Stimulated activated CD8-positive, alpha-beta memory T cell treated with anti-CD3 and anti-CD28 coated beads, Interleukin-4, amount 100 ng/mL, for 4 hours (primary cell): ENCODE results near the gene VIT.
"Not testable (repeated sequence)": the region's sequence is repeated elsewhere in the genome, so short reads cannot be mapped to it uniquely, and the experiment has no call there.

Experiments
- DNase-seq, 2 donors: peaks; one replicate each; pipeline ENCODE4 v3.0.0-alpha.2; 2020; ENCODE audit warnings: low read depth in 2 of 2, low spot score in 1 of 2

VIT gene

DNA sequence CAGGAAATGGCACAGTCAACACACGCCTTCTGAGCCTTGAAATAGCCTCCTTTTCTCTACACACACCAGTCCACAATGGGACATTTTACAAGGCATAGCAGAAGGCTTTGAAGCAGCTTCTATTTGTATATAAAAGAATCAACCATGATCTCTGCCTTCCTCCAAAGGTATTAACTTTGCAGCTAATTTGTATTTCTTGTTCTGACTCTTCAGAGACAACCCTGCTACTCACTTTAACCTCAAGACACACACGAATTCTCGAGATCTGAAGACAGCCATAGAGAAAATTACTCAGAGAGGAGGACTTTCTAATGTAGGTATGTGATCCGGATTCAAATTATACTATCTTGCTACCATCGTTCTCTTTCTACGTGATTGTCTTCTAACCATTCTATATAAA lies 104.6 kb downstream of the VIT start:
- DNase-seq = no peak

GRCh38 chr2:36802952-36803351 lies 106.4 kb downstream of the VIT start:
- DNase-seq = no peak

GRCh38 chr2:36805635-36806224 lies 109.2 kb downstream of the VIT start:
- no peak for DNase-seq

GRCh38 chr2:36807223-36807886 lies 110.8 kb downstream of the VIT start:
- DNase-seq = no peak

DNA sequence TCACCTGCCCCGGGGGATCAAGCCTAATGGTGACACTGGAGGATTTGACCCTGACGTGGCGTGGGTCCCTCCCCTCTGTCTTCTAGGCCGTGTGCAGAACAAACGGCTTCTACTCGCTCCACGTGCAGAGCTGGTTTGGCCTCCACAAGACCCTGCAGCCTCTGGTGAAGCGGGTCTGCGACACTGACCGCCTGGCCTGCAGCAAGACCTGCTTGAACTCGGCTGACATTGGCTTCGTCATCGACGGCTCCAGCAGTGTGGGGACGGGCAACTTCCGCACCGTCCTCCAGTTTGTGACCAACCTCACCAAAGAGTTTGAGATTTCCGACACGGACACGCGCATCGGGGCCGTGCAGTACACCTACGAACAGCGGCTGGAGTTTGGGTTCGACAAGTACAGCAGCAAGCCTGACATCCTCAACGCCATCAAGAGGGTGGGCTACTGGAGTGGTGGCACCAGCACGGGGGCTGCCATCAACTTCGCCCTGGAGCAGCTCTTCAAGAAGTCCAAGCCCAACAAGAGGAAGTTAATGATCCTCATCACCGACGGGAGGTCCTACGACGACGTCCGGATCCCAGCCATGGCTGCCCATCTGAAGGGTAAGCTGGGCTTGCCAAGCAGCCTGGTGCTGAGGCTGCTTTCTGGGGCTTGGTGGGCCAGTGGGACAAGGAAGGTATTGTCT lies 112.0 kb downstream of the VIT start:
- DNase-seq = no peak

- DNase-seq = no peak
Measured at GRCh38 chr2:36809069-36809445, 112.5 kb downstream of the VIT start.

- DNase-seq = no peak
Measured at GRCh38 chr2:36811071-36811470, 114.6 kb downstream of the VIT start.

- no peak for DNase-seq
Measured at GRCh38 chr2:36812196-36812595, 115.7 kb downstream of the VIT start.

- DNase-seq = no peak
Measured at GRCh38 chr2:36818542-36818941, 122.0 kb downstream of the VIT start.

- no peak for DNase-seq
Measured at GRCh38 chr2:36819095-36819711, 122.7 kb downstream of the VIT start.

DNA sequence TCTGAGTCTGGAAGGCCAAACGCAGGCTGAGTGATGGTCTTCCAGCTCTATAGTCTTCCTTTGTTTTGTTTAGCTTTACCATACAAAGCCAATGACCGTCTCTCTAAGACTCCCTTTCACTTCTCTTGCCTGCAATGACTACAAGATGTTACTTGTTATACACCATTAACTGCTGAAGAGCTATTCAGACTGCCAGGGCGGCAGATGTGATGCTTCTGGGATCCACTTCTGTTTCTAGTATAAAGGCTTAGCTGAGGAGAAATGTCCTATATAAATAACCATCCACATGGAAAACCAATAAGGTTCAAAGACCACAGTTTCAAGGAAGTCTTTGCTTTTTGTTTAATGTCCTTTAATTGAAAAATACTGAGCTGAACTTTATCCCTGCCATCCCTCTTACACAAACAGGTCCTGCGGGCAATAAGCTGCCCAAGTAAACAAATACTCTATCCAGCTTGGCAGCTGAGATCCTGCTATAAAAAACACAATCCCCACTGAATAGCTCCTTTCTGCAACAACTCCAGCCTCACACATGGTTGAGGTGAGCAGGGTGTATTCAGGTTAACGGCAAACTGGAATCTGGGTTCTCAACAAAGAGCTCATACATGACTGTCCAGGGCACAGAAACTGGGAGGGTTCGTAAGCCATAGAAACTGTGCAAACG lies 124.6 kb downstream of the VIT start:
- DNase-seq = no peak

DNA sequence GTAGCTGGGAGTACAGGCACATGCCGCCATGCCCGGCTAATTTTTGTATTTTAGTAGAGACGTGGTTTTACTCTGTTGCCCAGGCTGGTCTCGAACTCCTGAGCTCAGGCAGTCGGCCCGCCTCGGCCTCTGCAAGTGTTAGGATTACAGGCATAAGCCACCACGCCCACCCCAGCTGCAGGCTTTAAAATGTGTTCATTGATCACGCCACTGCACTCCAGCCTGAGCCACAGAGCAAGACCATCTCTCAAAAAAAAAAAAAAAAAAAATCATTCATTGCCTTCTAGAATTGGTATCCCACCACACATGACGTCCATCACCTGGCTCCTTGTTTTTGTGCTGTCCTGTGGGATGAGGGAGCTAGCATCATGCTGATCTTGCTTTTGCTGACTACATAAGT lies 127.4 kb downstream of the VIT start:
- no peak for DNase-seq

DNA sequence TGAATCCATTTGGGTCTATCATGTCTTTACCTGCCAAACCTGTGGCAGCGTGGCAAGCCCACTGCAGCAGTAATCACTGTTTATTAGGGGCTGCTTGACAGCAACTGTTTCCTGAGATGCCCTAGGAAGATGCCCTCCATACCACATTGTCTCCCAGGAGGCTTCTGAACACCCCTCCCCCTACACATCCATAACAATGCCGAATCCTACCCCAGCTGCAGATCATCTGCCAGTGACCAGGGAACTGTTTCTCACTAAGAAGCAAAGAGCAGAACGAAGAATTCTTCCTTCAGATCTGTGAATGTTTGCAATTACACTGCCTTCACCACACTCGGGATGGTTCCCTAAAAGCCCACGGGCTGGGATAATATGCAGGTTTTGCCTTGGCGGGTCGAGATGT lies 127.8 kb downstream of the VIT start:
- no peak for DNase-seq

- DNase-seq = not testable (repeated sequence)
Measured at GRCh38 chr2:36824683-36825082, 128.2 kb downstream of the VIT start.

GRCh38 chr2:36831185-36831584 lies 134.7 kb downstream of the VIT start:
- no peak for DNase-seq

- DNase-seq = no peak
Measured at GRCh38 chr2:36834203-36834602, 137.7 kb downstream of the VIT start.

DNA sequence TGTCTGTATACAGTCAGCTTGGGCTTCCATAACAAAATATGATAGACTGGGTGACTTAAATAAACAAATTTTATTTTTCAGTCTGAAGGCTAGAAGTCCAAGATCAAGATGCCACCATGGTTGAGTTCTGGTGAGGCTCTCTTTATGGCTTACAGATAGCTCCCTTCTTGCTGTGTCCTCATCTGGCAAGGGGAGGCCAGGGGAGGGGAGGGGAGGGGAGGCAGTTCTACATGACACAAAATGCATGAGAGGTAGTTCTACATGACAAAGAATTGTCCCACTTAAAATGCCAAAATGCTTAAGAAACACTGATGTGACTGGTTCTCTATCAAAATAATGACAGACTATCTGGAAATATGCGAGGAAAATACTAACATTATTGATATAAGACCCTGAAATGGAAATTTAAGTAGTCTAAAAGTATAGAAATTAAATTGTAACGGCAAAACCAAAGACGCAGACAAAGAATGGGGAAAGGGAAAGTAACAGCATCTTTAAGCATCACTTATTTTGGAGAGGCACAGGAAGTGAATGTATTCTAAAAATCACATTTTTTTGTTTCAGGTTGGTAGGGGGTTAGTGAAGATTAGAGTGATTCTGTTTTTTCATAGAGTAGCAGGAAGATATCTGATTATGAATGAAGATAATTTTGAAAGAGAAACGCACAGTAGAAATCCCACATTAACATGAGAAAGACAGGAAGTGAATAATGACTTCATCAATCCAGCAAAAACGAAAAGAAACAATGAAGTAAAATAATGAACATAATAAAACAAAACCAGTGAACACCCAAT lies 138.4 kb downstream of the VIT start:
- no peak for DNase-seq

DNA sequence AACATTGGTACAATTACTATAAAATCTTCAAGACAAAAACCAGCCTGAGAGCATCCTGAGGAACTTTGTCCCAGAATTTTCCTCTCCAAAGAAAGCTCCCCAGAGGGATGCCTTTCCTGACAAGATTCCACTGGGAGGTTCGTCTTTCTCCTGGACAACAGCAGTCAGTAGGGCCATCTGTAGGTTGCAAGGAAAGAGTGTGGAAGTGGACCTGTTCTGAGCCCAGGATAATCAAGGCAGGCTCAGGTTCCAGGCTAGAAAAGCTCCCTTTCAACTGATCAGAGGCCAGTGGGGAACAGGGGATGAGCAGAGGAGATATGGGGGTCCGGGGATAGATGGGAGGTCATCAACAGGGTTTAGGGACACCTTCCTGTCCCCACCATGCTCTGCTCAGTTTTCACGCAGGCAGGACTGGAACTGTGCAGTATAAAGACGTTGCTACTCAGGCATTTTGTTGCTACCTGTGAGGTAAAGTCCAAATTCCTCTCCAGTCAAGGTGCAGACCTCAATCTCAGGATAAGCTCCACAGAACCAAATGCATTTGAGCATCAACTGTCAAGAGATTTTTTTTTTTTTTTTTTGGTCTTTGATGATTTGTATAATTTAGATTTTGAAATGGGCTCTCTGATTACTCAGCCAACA lies 143.6 kb downstream of the VIT start:
- no peak for DNase-seq

GRCh38 chr2:36843838-36844237 lies 147.3 kb downstream of the VIT start:
- no peak for DNase-seq

DNA sequence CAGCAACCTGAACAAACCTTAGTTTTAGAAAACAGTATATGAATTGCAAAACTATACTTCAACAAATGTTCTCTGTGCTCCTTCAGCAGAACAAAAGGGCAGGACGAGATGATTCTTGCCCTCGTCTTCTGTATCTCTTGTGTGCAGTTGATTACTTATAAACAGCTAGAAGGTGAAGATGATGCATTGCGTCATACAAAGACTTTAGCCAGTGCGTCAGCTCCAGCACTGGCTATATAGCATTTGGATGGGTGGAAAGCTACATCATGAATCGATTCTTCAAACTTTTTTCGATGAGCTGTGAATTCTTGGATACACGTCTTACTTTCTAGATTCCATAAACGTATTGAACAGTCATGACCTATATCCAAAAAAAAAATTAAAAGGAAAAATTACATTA lies 152.8 kb downstream of the VIT start:
- DNase-seq = no peak
